GM10266 (cell line): ENCODE measurements around the gene PDE7B.

Source experiments
- DNase-seq: peaks from one replicate; pipeline ENCODE4 v3.0.0; 2012; ENCODE audit errors: extremely low spot score
- TF ChIP-seq, protein P1 (sequence below): IDR thresholded peaks from 2 replicates; pipeline ENCODE4 v1.5.1; 2012; ENCODE audit warnings: mild to moderate bottlenecking, low read depth; ENCODE audit not compliant: control insufficient read depth, insufficient read depth; ENCODE audit errors: missing control alignments

PDE7B gene

GRCh38 chr6:136020691-136021090 is 169.2 kb downstream of the PDE7B start:
- no peak for DNase-seq
- TF ChIP-seq, protein P1, sequence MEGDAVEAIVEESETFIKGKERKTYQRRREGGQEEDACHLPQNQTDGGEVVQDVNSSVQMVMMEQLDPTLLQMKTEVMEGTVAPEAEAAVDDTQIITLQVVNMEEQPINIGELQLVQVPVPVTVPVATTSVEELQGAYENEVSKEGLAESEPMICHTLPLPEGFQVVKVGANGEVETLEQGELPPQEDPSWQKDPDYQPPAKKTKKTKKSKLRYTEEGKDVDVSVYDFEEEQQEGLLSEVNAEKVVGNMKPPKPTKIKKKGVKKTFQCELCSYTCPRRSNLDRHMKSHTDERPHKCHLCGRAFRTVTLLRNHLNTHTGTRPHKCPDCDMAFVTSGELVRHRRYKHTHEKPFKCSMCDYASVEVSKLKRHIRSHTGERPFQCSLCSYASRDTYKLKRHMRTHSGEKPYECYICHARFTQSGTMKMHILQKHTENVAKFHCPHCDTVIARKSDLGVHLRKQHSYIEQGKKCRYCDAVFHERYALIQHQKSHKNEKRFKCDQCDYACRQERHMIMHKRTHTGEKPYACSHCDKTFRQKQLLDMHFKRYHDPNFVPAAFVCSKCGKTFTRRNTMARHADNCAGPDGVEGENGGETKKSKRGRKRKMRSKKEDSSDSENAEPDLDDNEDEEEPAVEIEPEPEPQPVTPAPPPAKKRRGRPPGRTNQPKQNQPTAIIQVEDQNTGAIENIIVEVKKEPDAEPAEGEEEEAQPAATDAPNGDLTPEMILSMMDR: no peak

GRCh38 chr6:136022224-136022874 is 170.8 kb downstream of the PDE7B start:
- TF ChIP-seq, protein P1: no peak

GRCh38 chr6:136024711-136025110 is 173.2 kb downstream of the PDE7B start:
- TF ChIP-seq, protein P1: no peak
- DNase-seq: no peak

More at GRCh38 chr6:136022224-136022874, 170.8 kb downstream of the PDE7B start:
- no peak for DNase-seq

DNA sequence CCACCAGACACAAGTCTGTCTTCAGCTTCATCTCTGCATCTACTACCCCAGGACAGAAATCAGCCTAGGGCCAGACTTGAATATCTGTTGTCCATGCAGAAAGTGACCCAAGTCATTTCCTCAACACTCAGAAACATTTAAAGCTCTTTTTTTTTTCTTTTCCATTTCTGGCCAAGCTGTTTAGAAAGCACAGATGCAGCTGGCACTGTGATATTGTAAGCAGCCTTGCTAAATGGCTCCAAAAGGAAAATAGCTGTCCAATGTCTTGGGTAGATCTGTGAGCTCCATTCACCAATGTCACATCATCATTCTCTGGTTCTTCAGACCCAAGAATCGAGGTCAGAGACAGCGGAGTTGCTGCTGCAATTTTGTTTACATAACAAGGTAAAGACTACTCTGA is 174.2 kb downstream of the PDE7B start:
- DNase-seq: no peak
- TF ChIP-seq, protein P1: no peak

DNA sequence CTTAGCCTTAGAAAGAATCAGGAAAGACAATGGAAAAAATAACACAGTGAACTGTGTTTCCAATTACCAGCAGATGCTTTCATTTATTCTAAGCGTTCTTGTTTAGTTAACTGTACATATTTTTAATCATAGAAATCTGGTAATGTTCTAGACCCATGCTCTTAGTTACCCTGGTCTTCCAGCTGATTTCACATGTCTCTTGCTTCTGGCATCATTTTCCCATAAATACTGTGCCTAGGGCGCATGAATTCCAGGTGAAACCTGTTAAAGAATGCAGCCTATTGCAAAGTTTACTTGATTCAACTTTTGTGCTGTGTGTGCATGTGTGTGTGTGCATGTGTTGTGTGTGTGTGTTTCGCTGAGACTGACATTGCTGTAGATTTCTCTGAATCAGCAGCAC is 178.6 kb downstream of the PDE7B start:
- TF ChIP-seq, protein P1: no peak
- no peak for DNase-seq

DNA sequence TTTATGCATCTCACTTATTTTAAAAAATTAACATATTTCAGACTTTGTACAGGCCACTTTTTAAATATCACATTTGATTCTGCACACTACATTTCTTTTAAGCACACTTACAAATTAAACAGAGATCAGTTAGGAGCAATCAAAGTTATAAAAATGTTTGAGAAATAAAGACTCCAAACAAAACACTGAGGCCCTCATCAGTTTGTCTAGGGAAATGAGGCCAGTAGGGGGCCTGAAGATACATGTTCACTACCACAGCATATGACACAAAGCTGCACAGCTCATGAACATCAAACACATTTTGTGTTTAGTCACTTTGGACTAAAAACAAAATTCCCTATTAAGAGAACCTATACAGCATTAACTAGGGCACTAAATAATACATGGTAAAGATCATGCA is 180.5 kb downstream of the PDE7B start:
- peak; percentile 14 for DNase-seq
- TF ChIP-seq, protein P1: peak; percentile 22

DNA sequence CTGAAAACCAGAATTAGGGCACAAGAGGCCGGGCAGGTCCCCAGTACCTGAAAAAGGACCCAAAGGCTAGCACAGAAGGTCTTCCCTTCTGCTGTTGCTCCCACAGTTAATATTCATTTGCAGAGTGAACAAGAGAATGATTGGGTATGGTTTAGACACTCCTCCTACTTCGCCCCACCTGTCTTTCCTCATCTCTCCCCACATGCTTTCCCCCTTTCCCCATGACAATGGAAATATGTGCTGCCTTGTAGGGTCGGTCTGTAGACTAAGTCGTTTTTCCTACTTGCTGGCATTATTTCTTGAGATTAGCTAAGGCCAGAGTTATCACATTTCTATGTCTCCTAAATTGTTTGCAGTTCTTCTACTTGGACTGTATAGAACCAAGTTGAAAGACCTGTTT is 181.9 kb downstream of the PDE7B start:
- no peak for DNase-seq
- TF ChIP-seq, protein P1: no peak
